Skeletal muscle cell (primary cell): ENCODE data around the gene PTPRCAP.
A peak's percentile ranks its signal among the peaks of the same experiment; 100 is the strongest.

Source experiments
- DNase-seq: peaks from one replicate; pipeline ENCODE4 v3.0.0-alpha.2; 2010; ENCODE audit warnings: low read depth
- H3K4me3 ChIP-seq: 2 replicates; pipeline ENCODE4 v1.5.1; 2011; ENCODE audit warnings: low read depth, mild to moderate bottlenecking, control low read depth, low read length, moderate library complexity

The PTPRCAP gene

DNA sequence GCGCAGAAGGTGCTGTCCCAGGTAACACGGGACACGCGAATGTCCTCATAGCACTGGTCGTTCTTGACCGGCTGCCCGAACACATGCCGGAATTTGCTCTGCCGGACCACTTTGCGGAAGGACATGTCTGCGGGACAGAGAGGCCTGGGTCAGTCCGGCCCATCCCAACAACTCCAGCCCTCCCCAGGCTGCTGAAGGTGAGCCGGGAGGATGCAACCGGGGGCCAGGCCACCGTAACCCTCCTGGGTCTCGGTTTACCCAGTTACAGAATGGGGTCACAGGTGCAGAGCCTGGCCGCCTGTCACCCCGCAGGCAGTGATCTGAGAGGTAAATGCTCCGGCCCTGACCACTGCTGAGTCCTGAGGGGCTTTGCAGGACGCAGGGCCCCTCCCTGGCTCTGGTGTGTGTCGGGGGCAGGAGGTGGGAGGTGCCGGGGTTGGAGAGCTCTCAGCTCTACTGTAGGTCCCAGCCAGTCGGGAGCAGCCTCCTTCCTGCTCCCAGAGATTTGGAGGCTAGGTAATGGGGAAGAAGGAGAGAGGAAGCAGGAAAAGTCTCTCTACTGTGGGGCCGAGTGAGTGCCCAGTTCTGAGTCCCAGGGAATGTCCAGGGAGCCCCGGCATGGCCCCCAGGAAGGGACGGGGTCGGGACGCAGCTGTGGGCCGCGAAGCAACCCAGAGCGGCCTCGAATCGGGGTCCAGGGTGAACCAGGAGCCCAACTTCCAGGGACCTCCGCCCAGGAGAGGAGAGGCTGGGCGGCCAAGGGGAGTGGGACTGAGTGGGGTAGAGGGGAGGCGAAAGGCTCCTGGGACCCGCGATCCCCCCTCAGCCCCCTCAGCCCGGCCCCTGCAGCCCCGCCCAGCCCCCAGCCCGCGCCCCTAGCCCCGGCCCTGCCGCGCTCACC is 5.3 kb upstream of the PTPRCAP start:
- DNase-seq = no peak
- H3K4me3 ChIP-seq = peak overlapping the region; percentile 85

DNA sequence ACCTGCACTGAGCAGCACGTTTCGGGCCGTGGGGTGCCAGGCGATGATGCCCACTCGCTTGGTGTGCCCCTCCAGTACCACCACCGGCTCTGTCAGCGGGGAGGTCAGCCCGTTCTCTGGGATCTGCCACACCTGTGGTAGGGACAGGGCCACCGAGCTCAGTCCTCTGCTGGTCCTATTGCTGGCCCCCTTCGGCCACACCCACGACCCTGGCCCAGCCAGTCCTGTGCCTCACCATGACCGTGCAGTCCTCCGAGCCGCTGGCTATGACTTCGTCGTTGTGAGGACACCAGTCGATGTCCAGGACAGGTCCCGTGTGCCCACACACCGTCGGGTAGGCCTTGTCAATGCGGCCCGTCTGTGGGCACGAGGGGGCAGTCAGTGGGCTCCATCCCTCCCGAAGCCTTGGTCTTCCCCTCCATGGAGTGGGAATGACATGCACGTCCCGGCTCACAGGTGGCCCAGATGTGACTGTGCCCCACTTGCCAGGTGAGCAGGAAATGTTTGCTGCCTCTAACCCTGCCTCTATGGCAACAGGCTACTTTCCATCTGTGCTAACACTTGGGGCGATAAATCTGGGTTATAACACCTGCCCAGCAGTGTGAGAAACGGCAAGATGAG is 4.4 kb upstream of the PTPRCAP start:
- no peak overlapping the region for H3K4me3 ChIP-seq
- no peak for DNase-seq

DNA sequence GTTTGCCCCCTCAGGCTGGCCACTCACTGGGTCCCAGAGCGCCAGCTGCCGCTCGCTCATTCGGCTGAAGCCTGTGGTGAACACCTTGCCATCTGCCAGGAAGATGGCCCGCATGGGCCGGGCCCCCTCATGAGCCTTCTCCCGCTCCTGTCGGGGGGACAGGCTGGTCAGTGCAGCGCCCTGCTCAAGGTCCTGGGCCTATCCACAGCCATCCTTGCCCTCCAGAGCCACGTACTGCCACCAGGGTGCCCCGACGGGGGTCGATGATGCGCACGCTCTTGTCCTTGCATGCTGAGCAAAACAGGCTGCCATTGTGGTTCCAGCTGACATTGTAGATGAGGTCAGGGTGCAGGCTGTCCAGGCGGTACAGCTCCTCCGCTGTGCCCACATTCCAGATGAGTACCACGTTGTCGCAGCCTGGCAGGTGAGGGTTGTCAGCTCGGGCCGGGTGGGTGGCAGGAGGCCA is 3.6 kb upstream of the PTPRCAP start:
- H3K4me3 ChIP-seq = no peak overlapping the region
- no peak for DNase-seq

DNA sequence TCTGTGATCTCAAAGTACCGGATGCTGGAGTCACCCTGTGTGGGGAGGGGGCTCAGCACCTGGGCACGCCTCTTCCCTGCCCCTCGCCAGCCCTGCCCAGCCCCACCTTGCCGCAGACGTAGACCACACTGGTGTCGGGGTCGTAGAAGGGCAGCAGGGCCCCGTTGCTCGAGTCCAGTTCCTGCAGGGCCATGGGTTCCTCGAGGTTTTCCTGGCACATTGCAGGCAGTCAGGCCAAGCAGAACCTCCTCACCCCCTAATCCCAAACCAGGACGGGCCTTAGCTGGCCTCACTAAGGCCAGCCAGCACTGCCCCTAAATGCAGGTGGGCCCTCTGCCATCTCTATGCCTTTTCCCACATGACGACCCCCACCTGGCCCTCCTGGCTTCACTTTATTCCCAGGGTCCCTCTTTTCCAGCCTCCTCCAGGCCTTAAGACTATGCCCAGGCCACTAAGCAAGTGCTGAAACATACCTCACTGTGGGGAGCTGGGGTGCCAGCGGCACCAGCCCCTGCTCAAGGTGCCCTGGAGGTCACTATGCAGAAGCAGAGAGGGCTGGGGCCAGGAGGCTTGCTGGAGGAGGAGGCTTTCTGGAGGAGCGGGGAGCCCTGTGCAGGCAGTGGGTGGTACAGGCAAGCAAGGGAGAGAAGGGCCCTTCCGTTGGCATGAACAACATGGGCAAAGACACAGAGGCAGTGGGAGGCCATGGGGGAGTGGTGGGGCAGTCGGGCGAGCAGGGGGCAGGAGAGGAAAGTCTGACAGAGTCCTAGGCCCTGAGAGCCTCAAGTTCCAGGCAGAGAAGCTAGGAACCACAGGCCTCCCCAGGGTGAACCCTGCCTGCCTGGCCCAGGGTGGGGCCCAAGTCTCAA is 3.0 kb upstream of the PTPRCAP start:
- H3K4me3 ChIP-seq = no peak overlapping the region
- no peak for DNase-seq

DNA sequence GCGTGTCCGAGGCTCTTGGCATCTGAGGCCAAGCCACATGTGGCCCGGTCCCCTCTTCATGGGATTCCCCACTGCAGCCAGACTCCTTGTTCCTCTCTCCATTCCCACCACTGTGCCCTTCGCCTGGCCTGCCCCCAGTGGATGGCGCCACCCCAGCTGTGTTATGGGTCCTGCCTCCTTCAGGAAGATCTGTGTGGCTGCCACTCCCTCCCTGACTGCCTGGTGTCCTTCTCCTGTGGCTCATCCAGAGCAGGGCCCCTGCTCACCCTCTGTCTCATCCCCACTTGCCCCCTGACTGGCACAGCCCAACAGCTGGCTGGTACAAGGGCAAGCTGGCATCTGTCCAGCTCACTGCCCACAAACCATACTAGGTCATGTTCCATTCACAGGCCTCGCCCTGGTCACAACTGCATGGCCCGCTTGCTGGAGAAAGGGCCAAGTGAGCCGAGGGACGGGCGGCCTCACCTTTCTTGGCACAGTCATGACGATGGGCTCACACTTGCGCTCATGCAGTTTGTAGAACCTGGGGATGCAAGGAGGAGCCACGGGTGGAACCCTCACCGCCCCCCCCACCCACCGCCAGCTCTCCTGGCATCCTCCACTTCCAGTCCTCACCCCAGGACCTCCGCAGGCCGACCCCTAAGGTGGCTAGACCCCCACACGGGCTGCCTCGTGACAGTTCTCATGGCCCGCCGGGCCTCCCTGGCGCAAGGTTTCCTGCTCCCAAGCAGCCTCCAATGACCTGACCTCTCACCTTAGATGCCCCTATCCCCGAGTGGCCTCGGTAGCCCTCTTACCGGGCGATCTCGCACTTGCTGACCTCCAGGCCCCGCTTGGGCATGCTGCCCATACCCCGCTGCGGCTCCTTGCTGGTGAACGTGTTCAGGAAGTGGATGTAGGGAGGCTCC is 2.1 kb upstream of the PTPRCAP start:
- DNase-seq = no peak
- H3K4me3 ChIP-seq = no peak overlapping the region

DNA sequence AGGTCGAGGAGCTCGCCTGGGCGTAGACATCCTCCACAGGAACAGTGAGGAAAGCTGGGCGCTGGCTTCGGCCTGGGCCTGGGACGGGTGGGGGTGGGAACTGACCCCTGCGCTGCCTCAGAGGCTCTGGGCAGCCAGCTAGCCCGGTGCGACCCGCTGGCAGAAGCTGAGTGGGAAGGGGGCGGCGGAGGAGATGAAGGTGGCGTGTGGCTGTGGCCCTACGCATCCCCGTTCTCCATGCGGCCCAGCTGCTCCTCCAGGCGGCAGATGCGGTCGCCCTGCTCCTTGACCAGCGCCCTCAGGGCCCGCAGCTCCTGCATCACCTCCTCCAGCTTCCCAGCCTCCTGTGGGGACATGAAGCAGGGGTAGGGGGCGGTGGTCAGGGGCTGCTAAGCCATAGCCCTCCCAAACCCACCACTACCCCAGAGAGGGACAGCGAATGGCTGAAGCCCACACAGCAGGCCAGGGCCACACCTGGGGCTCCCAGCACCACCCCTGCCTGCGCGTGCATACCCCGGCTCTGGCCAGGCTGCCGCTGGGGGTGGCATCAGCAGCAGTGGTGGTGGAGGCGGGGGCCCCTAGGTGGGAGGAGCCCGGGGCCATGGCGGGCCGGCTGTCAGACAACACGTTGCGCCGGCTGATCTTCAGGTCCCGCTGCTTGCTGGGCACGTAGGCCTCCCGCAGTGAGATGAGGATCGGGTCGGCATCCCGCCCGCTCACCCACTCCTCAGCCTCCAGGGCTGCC is 848 bp upstream of the PTPRCAP start:
- no peak overlapping the region for H3K4me3 ChIP-seq
- no peak for DNase-seq

DNA sequence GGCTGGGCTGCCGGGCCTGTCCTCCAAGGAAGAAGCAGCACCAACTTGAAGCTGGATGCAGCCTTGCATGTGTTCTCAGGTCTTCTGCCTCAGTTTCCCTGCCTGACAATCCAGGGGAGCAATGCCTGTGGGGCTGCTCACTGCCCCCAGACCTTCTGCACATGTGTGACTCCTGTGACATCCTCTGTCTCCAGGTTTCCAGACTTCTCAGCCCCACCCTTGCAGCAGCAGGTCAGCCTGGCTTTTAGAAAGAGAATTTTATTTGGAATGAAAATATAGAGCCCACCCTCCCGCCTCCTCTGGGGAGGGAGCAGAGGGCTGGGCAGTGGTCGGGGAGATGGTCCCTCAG is 301 bp upstream of the PTPRCAP start:
- no peak overlapping the region for H3K4me3 ChIP-seq

DNA sequence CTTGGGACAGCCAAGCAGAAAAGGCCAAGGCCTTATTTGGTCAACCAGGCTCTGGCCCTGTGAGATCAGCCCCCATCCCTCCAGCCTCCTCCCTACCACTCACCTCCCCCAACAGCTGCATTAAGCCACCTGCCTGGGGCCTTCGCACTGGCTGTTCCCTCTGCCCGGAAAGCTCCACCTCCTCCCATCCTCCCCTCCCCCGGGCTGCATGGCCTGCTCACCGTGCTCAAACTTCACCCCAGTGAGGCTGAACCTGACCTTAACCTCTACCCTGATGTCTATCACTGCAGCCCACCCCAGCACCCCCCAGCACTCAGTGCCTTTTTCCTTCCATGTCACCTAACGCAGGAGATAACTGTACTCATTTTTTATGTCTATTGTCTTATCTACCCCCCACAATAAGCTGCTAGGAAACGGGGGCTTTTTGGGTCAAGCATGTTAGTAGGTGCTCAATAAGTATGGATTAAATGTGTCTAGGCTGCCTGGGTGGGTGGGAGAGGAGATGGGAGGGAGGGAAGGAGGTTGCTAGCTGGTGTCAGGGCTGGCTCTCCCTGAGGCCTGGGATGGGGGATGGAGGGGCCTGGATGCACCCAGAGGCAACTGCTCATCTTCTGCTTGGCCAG is 912 bp downstream of the PTPRCAP start:
- DNase-seq = no peak
- H3K4me3 ChIP-seq = no peak overlapping the region

More for the DNA sequence above, 301 bp upstream of the PTPRCAP start:
- DNase-seq = no peak

DNA sequence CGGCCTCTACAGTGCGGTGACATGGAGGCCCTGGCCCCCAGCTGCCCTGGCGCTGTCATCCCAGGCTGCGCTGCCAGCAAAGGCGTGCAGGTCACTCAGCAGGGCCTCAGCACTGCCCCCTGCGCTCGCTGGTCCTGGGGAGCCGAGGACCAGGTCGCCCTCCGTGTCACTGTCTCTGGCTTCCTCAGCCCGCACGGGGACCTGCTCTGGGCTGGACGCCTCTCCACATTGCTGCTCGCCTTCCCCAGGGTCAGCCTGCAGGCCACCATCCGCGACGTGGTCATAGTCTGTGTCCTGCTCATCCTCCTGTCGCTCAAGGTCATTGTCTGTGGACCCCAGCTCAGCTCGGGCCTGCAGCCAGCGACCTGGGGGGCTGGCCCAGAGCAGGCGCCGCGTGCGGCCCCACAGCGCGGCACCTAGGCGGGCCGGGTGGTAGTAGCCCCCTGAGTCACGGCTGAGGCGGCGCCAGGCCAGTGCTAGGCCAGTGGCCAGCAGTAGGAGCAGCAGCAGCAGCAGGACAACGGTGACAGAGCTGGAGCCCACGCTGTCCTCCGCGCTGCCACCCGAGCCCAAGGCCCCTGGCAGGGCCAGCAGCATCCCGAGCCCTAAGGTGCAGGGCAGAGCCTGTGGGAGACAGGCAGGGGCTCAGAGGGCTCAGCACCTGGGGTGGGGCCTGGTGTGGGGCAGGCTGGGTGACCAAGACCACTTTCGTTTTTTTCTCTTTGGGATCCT is 1.6 kb downstream of the PTPRCAP start:
- H3K4me3 ChIP-seq = no peak overlapping the region
- no peak for DNase-seq

DNA sequence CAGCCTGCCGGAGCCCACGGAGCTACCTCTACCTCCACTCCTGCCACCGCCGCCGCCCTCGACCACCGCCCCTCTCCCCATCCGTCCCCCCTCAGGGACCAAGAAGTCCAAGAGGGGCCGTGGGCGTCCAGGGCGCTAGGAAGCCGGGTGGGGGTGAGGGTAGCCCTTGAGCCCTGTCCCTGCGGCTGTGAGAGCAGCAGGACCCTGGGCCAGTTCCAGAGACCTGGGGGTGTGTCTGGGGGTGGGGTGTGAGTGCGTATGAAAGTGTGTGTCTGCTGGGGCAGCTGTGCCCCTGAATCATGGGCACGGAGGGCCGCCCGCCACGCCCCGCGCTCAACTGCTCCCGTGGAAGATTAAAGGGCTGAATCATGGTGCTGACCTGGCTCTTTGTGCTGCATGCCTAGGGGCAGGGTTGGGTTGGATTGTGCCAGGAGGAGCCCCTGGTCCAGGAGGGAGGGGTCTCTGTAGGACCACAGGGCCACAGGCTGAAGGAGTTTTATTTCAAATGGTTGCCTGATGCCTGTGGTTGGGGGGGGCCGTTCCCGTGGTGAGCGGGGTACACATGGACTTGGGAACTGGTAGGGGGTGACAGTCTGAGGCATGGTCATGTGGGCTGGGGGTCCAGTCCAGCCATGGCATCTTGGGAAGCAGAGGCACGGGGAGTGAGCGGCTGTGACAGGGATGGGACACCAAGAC is 2.3 kb downstream of the PTPRCAP start:
- no peak overlapping the region for H3K4me3 ChIP-seq
- DNase-seq = no peak

DNA sequence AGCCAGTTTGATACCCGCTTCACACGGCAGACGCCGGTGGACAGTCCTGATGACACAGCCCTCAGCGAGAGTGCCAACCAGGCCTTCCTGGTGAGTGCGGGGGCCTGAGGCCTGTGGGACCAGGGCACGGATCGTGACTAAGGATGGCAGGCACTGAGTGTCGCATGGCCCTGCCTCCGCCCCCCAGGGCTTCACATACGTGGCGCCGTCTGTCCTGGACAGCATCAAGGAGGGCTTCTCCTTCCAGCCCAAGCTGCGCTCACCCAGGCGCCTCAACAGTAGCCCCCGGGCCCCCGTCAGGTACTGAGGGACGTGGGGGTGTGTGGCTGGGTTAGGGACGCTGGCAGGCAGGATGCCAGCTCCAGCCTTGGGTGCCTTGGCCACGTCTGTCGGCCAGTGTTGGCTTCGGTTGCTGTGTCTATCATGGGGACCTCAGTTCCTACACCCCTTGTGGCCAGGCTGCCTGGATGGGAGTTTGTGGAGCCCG is 3.0 kb downstream of the PTPRCAP start:
- H3K4me3 ChIP-seq = no peak overlapping the region
- DNase-seq = no peak

DNA sequence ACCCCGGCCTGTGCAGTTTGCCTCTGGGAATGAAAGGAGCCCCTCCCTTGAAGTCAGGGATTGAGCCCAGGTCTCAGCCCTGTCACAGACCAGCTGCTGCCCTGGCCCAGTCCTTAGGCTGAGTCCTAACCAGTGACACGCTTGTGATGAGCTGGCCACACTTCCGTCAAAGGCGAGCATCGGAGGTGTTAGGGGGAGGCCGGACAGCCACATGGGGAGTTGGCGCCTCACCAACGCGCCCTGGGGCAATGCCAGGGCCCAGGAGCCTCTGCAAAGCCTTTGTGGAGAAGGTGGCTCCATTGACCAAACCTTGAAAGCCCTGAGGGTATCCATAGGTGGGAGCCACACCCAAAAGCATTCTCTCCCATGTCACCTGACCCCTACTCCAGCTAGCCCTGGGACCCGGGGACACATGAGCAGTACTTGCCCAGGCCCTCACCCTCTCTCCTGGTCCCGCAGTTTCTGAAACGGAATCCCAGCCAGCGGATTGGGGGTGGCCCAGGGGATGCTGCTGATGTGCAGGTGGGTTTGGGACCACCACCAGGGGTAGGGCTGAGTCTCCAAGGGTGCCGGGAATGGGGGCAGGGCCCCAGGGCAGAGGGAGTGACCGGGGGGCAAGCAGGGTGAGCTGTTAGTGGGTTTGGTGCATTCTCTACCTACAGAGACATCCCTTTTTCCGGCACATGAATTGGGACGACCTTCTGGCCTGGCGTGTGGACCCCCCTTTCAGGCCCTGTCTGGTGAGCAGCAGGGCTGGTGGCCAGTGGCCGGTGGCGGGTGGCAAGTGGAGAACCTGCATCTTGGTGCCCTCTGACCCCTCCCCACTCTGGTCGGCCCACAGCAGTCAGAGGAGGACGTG is 3.7 kb downstream of the PTPRCAP start:
- no peak for DNase-seq
- no peak overlapping the region for H3K4me3 ChIP-seq

DNA sequence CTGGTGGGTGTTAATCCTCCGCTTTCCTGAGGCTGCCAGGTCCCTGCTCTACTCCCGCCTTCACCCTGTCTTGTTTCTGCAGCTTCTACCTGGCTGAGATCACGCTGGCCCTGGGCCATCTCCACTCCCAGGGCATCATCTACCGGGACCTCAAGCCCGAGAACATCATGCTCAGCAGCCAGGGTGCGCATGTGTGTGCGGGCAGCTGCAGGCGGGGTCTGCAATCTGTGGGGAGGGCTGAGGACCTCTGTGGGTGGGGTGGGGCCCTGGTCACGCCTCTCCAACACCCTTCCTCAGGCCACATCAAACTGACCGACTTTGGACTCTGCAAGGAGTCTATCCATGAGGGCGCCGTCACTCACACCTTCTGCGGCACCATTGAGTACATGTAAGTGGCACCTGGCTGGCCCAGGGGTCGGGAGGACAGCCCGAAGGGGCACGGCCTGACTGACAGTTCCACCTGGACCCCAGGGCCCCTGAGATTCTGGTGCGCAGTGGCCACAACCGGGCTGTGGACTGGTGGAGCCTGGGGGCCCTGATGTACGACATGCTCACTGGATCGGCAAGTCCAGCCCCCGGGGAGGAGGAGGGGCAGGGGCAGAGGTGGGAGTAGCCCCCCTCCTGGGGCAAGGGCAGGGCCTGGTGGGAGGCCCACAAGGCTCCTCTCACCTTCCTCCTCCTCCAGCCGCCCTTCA is 4.7 kb downstream of the PTPRCAP start:
- no peak overlapping the region for H3K4me3 ChIP-seq

DNA sequence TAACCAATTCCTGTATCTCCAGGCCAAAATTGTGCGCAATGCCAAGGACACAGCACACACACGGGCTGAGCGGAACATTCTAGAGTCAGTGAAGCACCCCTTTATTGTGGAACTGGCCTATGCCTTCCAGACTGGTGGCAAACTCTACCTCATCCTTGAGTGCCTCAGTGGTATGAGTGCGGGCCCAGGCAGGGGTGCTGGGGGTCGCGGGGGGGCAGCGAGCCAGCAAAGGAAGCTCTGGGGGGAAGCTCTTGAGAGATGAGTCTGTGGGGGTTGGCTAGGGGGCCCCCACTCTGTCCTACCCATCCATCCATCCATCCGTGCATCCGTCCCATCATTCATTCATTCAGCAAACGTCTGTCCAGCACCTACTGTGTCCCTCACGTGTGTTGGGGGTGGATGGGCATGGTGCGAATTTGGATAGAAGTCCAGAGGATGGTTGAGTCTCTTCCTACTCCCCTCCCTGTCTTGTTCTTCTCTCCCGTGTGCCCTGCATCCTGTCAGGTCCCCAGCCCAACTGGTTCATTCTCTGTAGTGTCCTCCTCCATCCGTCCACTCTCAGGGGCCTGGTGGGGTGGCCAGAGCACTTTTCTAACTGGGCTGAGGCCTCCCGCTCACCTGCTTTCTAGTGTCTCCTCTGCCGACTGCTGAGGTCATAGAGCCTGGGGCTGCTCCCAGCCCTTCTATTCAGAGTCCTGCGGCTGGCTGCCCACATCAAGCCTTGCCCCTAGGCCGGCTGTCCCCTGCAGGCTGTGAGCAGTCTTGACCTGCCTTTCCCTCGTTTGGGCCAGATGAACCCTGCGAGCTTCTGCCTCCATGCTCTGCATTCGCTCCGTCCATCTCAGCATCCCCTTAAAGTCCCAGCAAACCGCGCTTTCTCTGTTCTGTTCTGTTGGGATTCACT is 5.9 kb downstream of the PTPRCAP start:
- no peak for DNase-seq

More for the DNA sequence above, 4.7 kb downstream of the PTPRCAP start:
- DNase-seq = no peak

More for the DNA sequence above, 5.9 kb downstream of the PTPRCAP start:
- H3K4me3 ChIP-seq = no peak overlapping the region
